NCI-H2081 treated with DMSO at 0.1 percent for 48 hours (cell line): ENCODE measurements around the gene COMMD1.
"Not testable (repeated sequence)": the region's sequence is repeated elsewhere in the genome, so short reads cannot be mapped to it uniquely, and the experiment has no call there.

Experiments
- DNase-seq: peaks from one replicate; lab custom pipeline; 2025; lab: John Stamatoyannopoulos, UW

Gene COMMD1

GRCh38 chr2:62074233-62074632, 168.8 kb downstream of the COMMD1 start:
- no peak for DNase-seq

- DNase-seq = no peak
These were observed 171.6 kb downstream of the COMMD1 start for GRCh38 chr2:62076980-62077638.

- DNase-seq = peak; percentile 8
These were observed 179.3 kb downstream of the COMMD1 start for GRCh38 chr2:62084801-62085200.

- DNase-seq = no peak
These were observed 184.2 kb downstream of the COMMD1 start for GRCh38 chr2:62089658-62090057.

- no peak for DNase-seq
These were observed 186.0 kb downstream of the COMMD1 start for GRCh38 chr2:62091471-62091870.

GRCh38 chr2:62099050-62099449, 193.6 kb downstream of the COMMD1 start:
- no peak for DNase-seq

GRCh38 chr2:62099523-62100175, 194.2 kb downstream of the COMMD1 start:
- no peak for DNase-seq

GRCh38 chr2:62101886-62102285, 196.4 kb downstream of the COMMD1 start:
- DNase-seq = no peak

- DNase-seq = no peak
These were observed 197.0 kb downstream of the COMMD1 start for GRCh38 chr2:62102402-62102920.

GRCh38 chr2:62109554-62109953, 204.1 kb downstream of the COMMD1 start:
- DNase-seq = no peak

- no peak for DNase-seq
These were observed 205.0 kb downstream of the COMMD1 start for GRCh38 chr2:62110415-62111025.

GRCh38 chr2:62112179-62112578, 206.7 kb downstream of the COMMD1 start:
- no peak for DNase-seq

- no peak for DNase-seq
These were observed 209.1 kb downstream of the COMMD1 start for GRCh38 chr2:62114564-62114963.

GRCh38 chr2:62116983-62117382, 211.5 kb downstream of the COMMD1 start:
- DNase-seq = no peak

- DNase-seq = no peak
These were observed 212.7 kb downstream of the COMMD1 start for GRCh38 chr2:62118160-62118559.

- no peak for DNase-seq
These were observed 214.0 kb downstream of the COMMD1 start for GRCh38 chr2:62119311-62119974.

- not testable (repeated sequence) for DNase-seq
These were observed 220.8 kb downstream of the COMMD1 start for GRCh38 chr2:62126239-62126638.

GRCh38 chr2:62133320-62133823, 227.9 kb downstream of the COMMD1 start:
- no peak for DNase-seq

GRCh38 chr2:62136956-62137830, 231.7 kb downstream of the COMMD1 start:
- DNase-seq = no peak

GRCh38 chr2:62140426-62141141, 235.1 kb downstream of the COMMD1 start:
- no peak for DNase-seq
